Measurements from ENCODE around the gene INPP5K. TPM values are rescaled to one million over a fixed set of nuclear protein-coding genes. Genes with fewer than 3 reads are reported as not detected.

INPP5K gene
- total and polyA plus RNA-seq, 10 of the 15 experiments (the other 5 are each of a cell fraction or from before 2014, with no cell fraction given): 0.58 to 41.2 (median 23.3) TPM

GRCh38 chr17:1478418-1478817 lies 38.0 kb downstream of the INPP5K start (continued):
- TF ChIP-seq ATF3 (IDR thresholded peaks at IDR 0.05; ENCODE audit: borderline replicate concordance, extremely low read depth, low read depth, low read length) (no peak), USF2 (IDR thresholded peaks at IDR 0.05; ENCODE audit: borderline replicate concordance, low read depth, low read length) (no peak)

GRCh38 chr17:1475321-1475854 lies 41.0 kb downstream of the INPP5K start:
- H4K20me1 ChIP-seq (ENCODE audit: control insufficient read depth, insufficient read depth): no peaks in the 10 kb centered on the region
- DNase-seq (ENCODE audit: low read depth, low spot score) (no peak), ATAC-seq (peak; percentile 1; the same call in 2 of the 3 replicates), FAIRE-seq (no peak)
- H3K27me3 ChIP-seq (replicated peaks in 1 of 2; ENCODE audit: control insufficient read depth in 2 of 2, insufficient read depth in 2 of 2, low read length in 1 of 2): no peaks in the 10 kb centered on the region
- CTCF ChIA-PET: interaction anchor here (0.8 to 2.7 kb wide), 7 partner anchors 9 to 154 kb away, joined by 3 to 14 read pairs (median 5); partner anchors contain the start of genes INPP5K and SLC43A2
- peak overlapping the region; percentile 54 for H3K27ac ChIP-seq (ENCODE audit: control insufficient read depth, insufficient read depth)
- RAD21 ChIA-PET (ENCODE audit: unreplicated experiment): interaction anchor here (1.0 to 2.3 kb wide), 9 partner anchors 9 to 155 kb away, joined by 3 to 17 read pairs (median 4); partner anchors contain the start of gene INPP5K
- intact Hi-C loops (cut with micrococcal nuclease; ENCODE audit: unreplicated experiment) (no loop called here), in situ Hi-C loops (cut with MboI) (no loop called here)
- WGBS (ENCODE audit: insufficient coverage, insufficient replicate concordance, low lambda C conversion rate, missing lambda C conversion rate): 92% methylated on average over 15 of the region's 15 CpGs
- H3K79me2 ChIP-seq (ENCODE audit: control insufficient read depth, insufficient read depth, low read length): no peaks in the 10 kb centered on the region; the same call in 1 of the 2 replicates
- H3K4me1 ChIP-seq (ENCODE audit: control insufficient read depth, insufficient read depth, low read length): peaks cover 27% of the 10 kb centered on the region
- peak overlapping the region; percentile 63; the same call in 1 of the 2 replicates for H3K4me3 ChIP-seq
- no peak overlapping the region for H2AFZ ChIP-seq (ENCODE audit: control insufficient read depth, low read depth, low read length)
- peak overlapping the region; percentile 23 for H3K4me2 ChIP-seq (ENCODE audit: control insufficient read depth, insufficient read depth)
- BruUV-seq (replicated peaks): no TSS peak
- H3K36me3 ChIP-seq (ENCODE audit: control insufficient read depth in 2 of 2, insufficient read depth in 2 of 2, low read length in 1 of 2): peaks cover 3 to 15% of the 10 kb centered on the region in 2 experiments
- POLR2A ChIA-PET: interaction anchor here (0.8 to 3.2 kb wide), 13 partner anchors 9 to 132 kb away, joined by 3 to 22 read pairs (median 4); partner anchors contain the start of genes CRK, INPP5K and MYO1C
- H3K9me3 ChIP-seq (replicated peaks; ENCODE audit: control insufficient read depth, insufficient read depth, low read length): no peaks in the 10 kb centered on the region
- no peak for TF ChIP-seq NFXL1 (IDR thresholded peaks at IDR 0.05; ENCODE audit: borderline replicate concordance)
- no peak for TF ChIP-seq BHLHE40 (IDR thresholded peaks at IDR 0.05; ENCODE audit: borderline replicate concordance in 1 of 2, low read depth in 2 of 2, low read length in 1 of 2)
- peak; percentile 29; the same call in 1 of the 2 replicates for TF ChIP-seq MLLT1 (IDR thresholded peaks at IDR 0.05)
- no peak for TF ChIP-seq HDAC2 (IDR thresholded peaks at IDR 0.05)
- H3K9ac ChIP-seq (ENCODE audit: control insufficient read depth, insufficient read depth, low read length): no peak overlapping the region; the same call in 1 of the 2 replicates
- SMC1A ChIA-PET (ENCODE audit: uncharacterized antibody, unreplicated experiment): interaction anchor here (0.9 to 2.2 kb wide), 7 partner anchors 9 to 133 kb away, joined by 3 to 10 read pairs (median 5); partner anchors contain the start of gene INPP5K
